ENCODE measurements around the gene KRTAP10-4.
"Not testable (repeated sequence)": the region's sequence is repeated elsewhere in the genome, so short reads cannot be mapped to it uniquely, and the experiment has no call there.

Gene KRTAP10-4

GRCh38 chr21:44552681-44553080, 20.8 kb upstream of the KRTAP10-4 start:
- Histone ChIP-seq H3K36me3 (ENCODE audit: control insufficient read depth, insufficient read depth, low read length) (no peaks in the 10 kb centered on the region), H3K4me3 (replicated peaks; ENCODE audit: low read depth, low read length) (no peak overlapping the region), H3K27me3 (replicated peaks; ENCODE audit: control insufficient read depth, insufficient read depth, low read length) (no peaks in the 10 kb centered on the region; the same call in 1 of the 2 replicates)
- DNase-seq (ENCODE audit: extremely low read depth, insufficient read length) = no peak
- no peak for TF ChIP-seq CTCF (IDR thresholded peaks at IDR 0.05; ENCODE audit: insufficient read depth, low read length, poor library complexity, severe bottlenecking)

- no peaks in the 10 kb centered on the region for H3K36me3 ChIP-seq (ENCODE audit: control insufficient read depth, insufficient read depth, low read length)
- H3K4me3 ChIP-seq (replicated peaks; ENCODE audit: low read depth, low read length) = no peak overlapping the region
- H3K27me3 ChIP-seq (replicated peaks; ENCODE audit: control insufficient read depth, insufficient read depth, low read length) = no peaks in the 10 kb centered on the region; the same call in 1 of the 2 replicates
- TF ChIP-seq CTCF (IDR thresholded peaks at IDR 0.05; ENCODE audit: insufficient read depth, low read length, poor library complexity, severe bottlenecking) = no peak
- DNase-seq (ENCODE audit: extremely low read depth, insufficient read length) = no peak
Observed at GRCh38 chr21:44555200-44555875, 18.2 kb upstream of the KRTAP10-4 start.

- H3K4me3 ChIP-seq (replicated peaks; ENCODE audit: low read depth, low read length) = no peak overlapping the region
- no peaks in the 10 kb centered on the region for H3K27me3 ChIP-seq (replicated peaks; ENCODE audit: control insufficient read depth, insufficient read depth, low read length)
- TF ChIP-seq CTCF (IDR thresholded peaks at IDR 0.05; ENCODE audit: insufficient read depth, low read length, poor library complexity, severe bottlenecking) = no peak
- H3K36me3 ChIP-seq (ENCODE audit: control insufficient read depth, insufficient read depth, low read length) = no peaks in the 10 kb centered on the region
- DNase-seq (ENCODE audit: extremely low read depth, insufficient read length) = no peak
Observed at GRCh38 chr21:44556879-44557278, 16.6 kb upstream of the KRTAP10-4 start.

- Histone ChIP-seq H3K27me3 (replicated peaks; ENCODE audit: control insufficient read depth, insufficient read depth, low read length) (no peaks in the 10 kb centered on the region), H3K36me3 (ENCODE audit: control insufficient read depth, insufficient read depth, low read length) (no peaks in the 10 kb centered on the region), H3K4me3 (replicated peaks; ENCODE audit: low read depth, low read length) (no peak overlapping the region)
- no peak for DNase-seq (ENCODE audit: extremely low read depth, insufficient read length)
- no peak for TF ChIP-seq CTCF (IDR thresholded peaks at IDR 0.05; ENCODE audit: insufficient read depth, low read length, poor library complexity, severe bottlenecking)
Observed at GRCh38 chr21:44557491-44558328, 15.8 kb upstream of the KRTAP10-4 start.

- not testable (repeated sequence) for H3K27me3 ChIP-seq (replicated peaks; ENCODE audit: control insufficient read depth, insufficient read depth, low read length); DNase-seq (ENCODE audit: extremely low read depth, insufficient read length); H3K36me3 ChIP-seq (ENCODE audit: control insufficient read depth, insufficient read depth, low read length); H3K4me3 ChIP-seq (replicated peaks; ENCODE audit: low read depth, low read length)
Observed at GRCh38 chr21:44558329-44558675, 15.2 kb upstream of the KRTAP10-4 start.

- TF ChIP-seq CTCF (IDR thresholded peaks at IDR 0.05; ENCODE audit: insufficient read depth, low read length, poor library complexity, severe bottlenecking) = no peak
- no peaks in the 10 kb centered on the region for H3K27me3 ChIP-seq (replicated peaks; ENCODE audit: control insufficient read depth, insufficient read depth, low read length)
- no peaks in the 10 kb centered on the region for H3K36me3 ChIP-seq (ENCODE audit: control insufficient read depth, insufficient read depth, low read length)
- H3K4me3 ChIP-seq (replicated peaks; ENCODE audit: low read depth, low read length) = no peak within 1 kb of the TSS
- DNase-seq (ENCODE audit: extremely low read depth, insufficient read length) = no peak
Observed at GRCh38 chr21:44558695-44559094, 14.8 kb upstream of the KRTAP10-4 start, which contains the start of gene KRTAP10-3. TSS of gene KRTAP10-3 (minus strand) at chr21:44558795. CDS start at chr21:44558715, 80 bp downstream.
